Common myeloid progenitor, CD34-positive (primary cell): Measurements from ENCODE around the gene AGMAT.

Experiments used
- CTCF ChIA-PET: fragments of 350-600 bp; sonication (Branson Sonifier 250); formaldehyde crosslinking; loops from one replicate; lab custom pipeline; 2021; ENCODE audit warnings: antibody characterized with exemption; lab: Charles Lee
- POLR2A ChIA-PET: fragments of 350-600 bp; sonication (Branson Sonifier 250); formaldehyde crosslinking; loops from one replicate; lab custom pipeline; 2021; ENCODE audit warnings: antibody characterized with exemption; lab: Charles Lee
- DNase-seq, 3 donors: peaks; one replicate each; pipeline versions ENCODE4 v3.0.0 to v3.0.0-alpha.2; 2013
- H3K27ac ChIP-seq, 2 experiments: 1 replicate in 1 of 2; 2 replicates in 1 of 2; pipeline ENCODE4 v1.7.0; 2013; ENCODE audit warnings: inconsistent platforms in 2 of 2, low read length in 2 of 2, mild to moderate bottlenecking in 2 of 2, low read depth in 1 of 2, moderate library complexity in 1 of 2; ENCODE audit not compliant: severe bottlenecking in 2 of 2, insufficient read depth in 1 of 2, poor library complexity in 1 of 2
- H3K27me3 ChIP-seq, 5 experiments: replicated peaks in 2 of 5; 1 replicate in 3 of 5; 2 replicates in 2 of 5; pipeline versions ENCODE4 v1.6.1 to v1.7.0; 2013; ENCODE audit warnings: low read length in 4 of 5, mild to moderate bottlenecking in 2 of 5, moderate library complexity in 2 of 5, inconsistent platforms in 1 of 5; ENCODE audit not compliant: insufficient read depth in 5 of 5, control insufficient read depth in 4 of 5
- H3K36me3 ChIP-seq, 4 experiments: 1 replicate in 2 of 4; 2 replicates in 2 of 4; pipeline versions ENCODE4 v1.6.1 to v1.7.0; 2013; ENCODE audit warnings: low read length in 3 of 4, control low read depth in 1 of 4, mild to moderate bottlenecking in 1 of 4; ENCODE audit not compliant: control insufficient read depth in 4 of 4, insufficient read depth in 4 of 4
- H3K4me1 ChIP-seq, 4 experiments: 1 replicate in 3 of 4; 2 replicates in 1 of 4; pipeline versions ENCODE4 v1.6.1 to v1.7.1; 2013; ENCODE audit warnings: low read length in 3 of 4, mild to moderate bottlenecking in 3 of 4, control low read depth in 1 of 4, inconsistent platforms in 1 of 4, moderate library complexity in 1 of 4; ENCODE audit not compliant: control insufficient read depth in 4 of 4, insufficient read depth in 4 of 4; ENCODE audit errors: control extremely low read depth in 1 of 4
- H3K4me3 ChIP-seq, 7 experiments: 1 replicate in 4 of 7; 2 replicates in 3 of 7; pipeline versions ENCODE4 v1.5.1 to v1.7.0; 2013; ENCODE audit warnings: mild to moderate bottlenecking in 7 of 7, low read length in 6 of 7, moderate library complexity in 6 of 7, inconsistent platforms in 2 of 7, low read depth in 2 of 7, control low read depth in 1 of 7; ENCODE audit not compliant: insufficient read depth in 4 of 7, control insufficient read depth in 1 of 7; ENCODE audit errors: extremely low read depth in 1 of 7
- H3K9me3 ChIP-seq, 5 experiments: 1 replicate in 4 of 5; 2 replicates in 1 of 5; pipeline versions ENCODE4 v1.6.1 to v1.7.1; 2013; ENCODE audit warnings: low read length in 4 of 5, mild to moderate bottlenecking in 2 of 5, inconsistent platforms in 1 of 5, low read depth in 1 of 5, moderate library complexity in 1 of 5; ENCODE audit not compliant: control insufficient read depth in 4 of 5, insufficient read depth in 2 of 5; ENCODE audit errors: control extremely low read depth in 1 of 5
- WGBS: methylation state at CpG from one replicate; pipeline ENCODE4 v1.1.5; 2013; ENCODE audit not compliant: insufficient coverage; 5-methylcytosine and 5-hydroxymethylcytosine counted together

Gene AGMAT

DNA sequence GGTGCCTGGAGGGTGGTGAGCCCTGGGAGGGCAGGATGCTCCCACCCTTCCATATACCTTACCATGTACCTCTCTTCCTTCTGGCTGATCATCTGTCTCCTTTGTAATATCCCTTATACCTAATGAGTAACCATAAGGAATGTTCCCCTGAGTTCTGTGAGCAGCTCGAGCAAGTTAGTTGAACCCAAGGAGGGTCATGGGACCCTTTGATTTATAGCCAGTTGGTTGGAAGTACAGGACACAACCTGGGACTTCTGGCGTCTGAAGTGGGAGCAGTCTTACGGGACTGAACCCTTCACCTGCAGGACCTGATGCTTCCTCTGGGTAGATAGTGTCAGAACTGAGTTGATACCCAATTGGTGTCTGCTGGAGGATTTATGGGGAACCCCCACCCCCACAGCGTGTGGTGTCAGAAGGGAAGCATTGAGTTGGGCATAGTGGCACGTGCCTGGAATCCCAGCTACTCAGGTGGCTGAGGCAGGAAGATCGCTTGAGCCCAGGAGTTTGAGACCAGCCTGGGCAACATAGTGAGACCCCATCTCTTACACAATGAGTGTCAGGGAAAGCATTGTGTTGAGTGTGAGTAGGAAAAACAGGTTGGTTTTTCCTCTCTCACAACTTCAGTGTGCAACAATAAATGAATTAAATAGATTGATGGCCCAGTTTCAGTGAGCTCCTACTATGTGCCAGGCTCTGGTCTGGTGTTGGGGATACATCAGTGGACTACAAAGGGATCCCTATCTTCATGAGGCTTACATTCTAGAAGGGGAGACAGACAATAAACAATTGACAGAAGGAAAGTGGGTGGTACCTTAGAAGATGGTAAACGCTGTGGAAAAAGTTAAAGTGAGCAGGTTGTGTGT is 42.2 kb downstream of the AGMAT start:
- ChIA-PET CTCF (no interaction called here), POLR2A (no interaction called here)
- H3K27me3 ChIP-seq = no peaks in the 10 kb centered on the region
- H3K9me3 ChIP-seq = no peaks in the 10 kb centered on the region
- 95% methylated on average over 6 of the region's 7 CpGs for WGBS
- peaks cover 8 to 73% (median 46%) of the 10 kb centered on the region in 4 experiments for H3K36me3 ChIP-seq
- no peaks in the 10 kb centered on the region for H3K4me1 ChIP-seq
- DNase-seq = no peak
- peak overlapping the region in 1 of 2 experiments; percentile 54 for H3K27ac ChIP-seq
- no peak overlapping the region for H3K4me3 ChIP-seq

DNA sequence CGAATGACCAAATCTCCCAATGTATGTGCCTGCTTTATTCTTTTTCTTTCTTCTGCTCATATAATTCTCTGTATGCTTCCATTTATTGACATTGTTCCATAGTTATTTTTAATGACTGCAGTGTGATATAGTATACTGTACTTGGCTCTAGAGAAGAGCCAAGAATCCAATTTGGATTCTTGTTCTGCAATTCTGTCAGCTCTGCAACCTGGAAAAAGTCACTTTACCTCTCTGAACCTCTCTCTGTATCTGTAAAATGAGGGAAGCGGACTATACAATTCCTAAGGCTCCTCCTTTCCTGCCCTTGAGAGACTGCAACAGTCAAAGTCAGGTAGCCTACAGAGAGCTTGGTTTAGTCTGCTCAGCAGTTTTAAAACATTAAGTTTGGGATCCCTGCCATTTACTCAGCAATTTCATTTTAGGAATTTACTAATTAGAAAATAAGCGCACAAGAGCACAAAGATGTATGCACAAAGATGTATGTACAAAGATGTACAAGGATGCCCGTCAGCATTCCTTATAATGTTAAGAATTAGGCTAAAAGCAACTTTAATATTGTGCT is 43.5 kb downstream of the AGMAT start:
- Histone ChIP-seq H3K4me1 (no peaks in the 10 kb centered on the region), H3K36me3 (peaks cover 17 to 75% (median 49%) of the 10 kb centered on the region in 4 experiments), H3K27me3 (no peaks in the 10 kb centered on the region), H3K27ac (no peak overlapping the region), H3K4me3 (no peak overlapping the region), H3K9me3 (no peaks in the 10 kb centered on the region)
- ChIA-PET CTCF (no interaction called here), POLR2A (no interaction called here)
- WGBS = 100% methylated on average over 2 of the region's 4 CpGs
- no peak for DNase-seq

DNA sequence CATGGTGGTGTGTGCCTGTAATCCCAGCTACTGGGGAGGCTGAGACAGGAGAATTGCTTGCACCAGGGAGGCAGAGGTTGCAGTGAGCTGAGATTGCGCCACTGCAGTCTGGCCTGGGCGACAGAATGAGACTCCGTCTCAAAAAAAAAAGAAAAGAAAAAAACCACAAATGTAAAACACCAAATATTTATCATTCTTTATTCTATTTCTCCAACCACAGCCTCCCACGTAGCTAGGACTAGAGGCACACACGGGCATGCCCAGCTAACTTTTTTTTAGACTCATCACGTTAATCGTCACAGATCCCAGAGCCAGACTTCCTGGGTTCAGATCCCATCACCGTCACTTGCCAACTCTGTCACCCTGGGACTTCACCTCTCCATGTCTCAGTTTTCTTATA is 44.7 kb downstream of the AGMAT start:
- WGBS = 100% methylated on average over 3 of the region's 8 CpGs
- no peaks in the 10 kb centered on the region for H3K4me1 ChIP-seq
- no peaks in the 10 kb centered on the region for H3K9me3 ChIP-seq
- no peak for DNase-seq
- no peaks in the 10 kb centered on the region for H3K27me3 ChIP-seq
- no peak overlapping the region for H3K27ac ChIP-seq
- ChIA-PET POLR2A (no interaction called here), CTCF (no interaction called here)
- H3K36me3 ChIP-seq = peaks cover 19 to 73% (median 50%) of the 10 kb centered on the region in 4 experiments
- no peak overlapping the region for H3K4me3 ChIP-seq

DNA sequence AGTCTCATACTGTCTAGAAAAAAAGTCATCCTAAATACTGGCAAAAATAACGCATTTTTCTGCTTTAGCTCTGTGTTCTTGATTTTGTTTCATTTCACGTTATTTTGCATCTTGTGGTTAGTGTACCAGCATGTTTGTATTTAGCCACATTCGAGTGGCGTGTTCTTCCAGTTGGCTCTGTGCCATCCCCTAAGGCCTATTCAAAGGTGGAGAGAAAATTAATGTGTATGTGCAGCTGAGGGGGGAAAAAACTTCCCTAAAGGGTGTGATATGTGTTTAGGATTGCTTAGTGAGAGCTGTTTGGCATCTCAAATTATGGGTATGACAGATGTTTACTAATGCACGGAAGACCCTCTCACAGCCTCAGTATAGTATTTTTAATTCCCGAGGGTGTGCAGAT is 46.1 kb downstream of the AGMAT start:
- H3K9me3 ChIP-seq = no peaks in the 10 kb centered on the region
- ChIA-PET CTCF (no interaction called here), POLR2A (no interaction called here)
- H3K27ac ChIP-seq = no peak overlapping the region
- peaks cover 21 to 78% (median 42%) of the 10 kb centered on the region in 4 experiments for H3K36me3 ChIP-seq
- no peak for DNase-seq
- 84% methylated on average over 4 of the region's 6 CpGs for WGBS
- H3K4me1 ChIP-seq = no peaks in the 10 kb centered on the region
- no peak overlapping the region for H3K4me3 ChIP-seq
- H3K27me3 ChIP-seq = no peaks in the 10 kb centered on the region

DNA sequence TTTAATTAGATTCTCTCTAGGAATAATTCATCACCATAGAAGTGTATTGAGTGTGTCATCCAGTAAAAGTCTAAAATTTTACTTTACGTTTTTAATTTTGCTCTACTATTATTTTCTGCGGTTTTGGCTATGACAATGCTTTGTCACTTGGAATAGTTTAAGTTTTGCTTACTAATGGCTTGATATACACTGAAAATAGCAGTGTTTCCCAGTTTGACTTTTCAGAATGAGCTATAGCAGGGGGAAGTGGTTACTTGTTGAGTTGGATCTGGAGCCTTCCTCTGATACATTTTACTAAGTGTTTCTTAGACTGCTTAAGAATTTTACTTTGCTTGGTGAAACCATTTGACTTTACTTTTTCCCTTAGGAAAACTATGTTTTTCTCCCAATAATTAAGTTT is 53.2 kb downstream of the AGMAT start:
- Histone ChIP-seq H3K36me3 (peaks cover 6 to 29% (median 13%) of the 10 kb centered on the region in 4 experiments), H3K4me1 (peaks cover 8 to 25% (median 14%) of the 10 kb centered on the region in 4 experiments), H3K27ac (peak overlapping the region in 1 of 2 experiments; percentile 45), H3K9me3 (no peaks in the 10 kb centered on the region), H3K27me3 (no peaks in the 10 kb centered on the region), H3K4me3 (no peak overlapping the region)
- POLR2A ChIA-PET = no interaction called here
- DNase-seq = peak in 2 of 3 donors; percentile 61 to 70
- WGBS = no CpG with 5 or more reads among the region's 2 CpGs
- CTCF ChIA-PET = no interaction called here

DNA sequence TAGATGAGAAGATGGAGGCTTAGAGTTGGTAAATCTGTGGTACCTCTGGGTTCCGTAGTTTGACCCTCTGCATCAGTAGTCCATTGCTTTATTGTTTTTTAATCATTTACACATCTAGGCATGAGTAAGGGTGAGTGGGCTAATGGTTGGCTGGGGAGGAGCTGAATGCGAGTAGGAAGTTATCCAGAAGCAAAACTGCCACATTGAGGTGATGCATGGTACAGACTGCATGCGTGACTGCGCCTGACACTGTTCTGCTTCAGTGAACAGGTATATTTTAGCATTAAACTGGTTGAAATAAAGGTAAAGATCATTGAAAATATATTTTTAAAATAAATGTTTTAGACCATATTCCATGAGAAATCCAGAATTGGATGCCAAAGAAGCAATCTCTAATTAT is 53.8 kb downstream of the AGMAT start:
- DNase-seq = no peak
- Histone ChIP-seq H3K36me3 (peaks cover 0 to 23% (median 9%) of the 10 kb centered on the region in 4 experiments), H3K4me3 (no peak overlapping the region), H3K9me3 (no peaks in the 10 kb centered on the region), H3K4me1 (peaks cover 10 to 29% (median 19%) of the 10 kb centered on the region in 4 experiments), H3K27me3 (no peaks in the 10 kb centered on the region), H3K27ac (peak overlapping the region in 1 of 2 experiments; percentile 45)
- 88% methylated on average over 1 of the region's 4 CpGs for WGBS
- POLR2A ChIA-PET = no interaction called here
- CTCF ChIA-PET = no interaction called here
